HepG2 (cell line): ENCODE data around the gene GFRA1. TPM values are rescaled to one million over a fixed set of nuclear protein-coding genes. Genes with fewer than 3 reads are reported as not detected.

ENCODE experiments used
- ATAC-seq: fragments of 200-7000 bp; cut with Tn5 transposase; 3 replicates; pipeline ENCODE4 v1.9.1; 2020; ENCODE audit warnings: mild to moderate bottlenecking, moderate library complexity
- BruUV-seq: library from RNA; stranded (reverse); fragments of 400-500 nt; replicated peaks from 2 replicates; lab custom pipeline; 2021; lab: Mats Ljungman, UMichigan
- CTCF ChIA-PET: fragments of 300-600 bp; formaldehyde crosslinking; extraction: SDS; loops from one replicate; lab custom pipeline; 2021; ENCODE audit warnings: low total read pairs, inconsistent platforms, low intra/inter-chr PET ratio; lab: Yijun Ruan, JAX
- POLR2A ChIA-PET: fragments of 350-600 bp; sonication (Branson Sonifier 250); formaldehyde crosslinking; loops from one replicate; lab custom pipeline; 2020; ENCODE audit warnings: antibody characterized with exemption, inconsistent platforms; lab: Yijun Ruan, JAX
- DNase-seq: peaks from one replicate; pipeline ENCODE4 v3.0.0-alpha.2; 2015; ENCODE audit warnings: low spot score
- FAIRE-seq: peaks from 3 replicates; lab custom pipeline; 2011; peaks lifted over from hg19 to GRCh38; lab: Jason Lieb, UNC
- H2AFZ ChIP-seq: one replicate; pipeline ENCODE4 v1.6.1; 2011; ENCODE audit warnings: low read length, inconsistent platforms
- H3K27ac ChIP-seq: fragments of 300-600 bp; 3 replicates; pipeline ENCODE4 v1.8.0; 2011; ENCODE audit warnings: mixed run types, mild to moderate bottlenecking, mixed read lengths, low read length, inconsistent platforms; ENCODE audit not compliant: insufficient read depth; ENCODE audit errors: extremely low read length
- H3K27me3 ChIP-seq, 2 experiments: fragments of 200-600 bp in 1 of 2; 2 replicates in 1 of 2; 3 replicates in 1 of 2; pipeline versions ENCODE4 v1.6.0 to v1.8.0; 2011; ENCODE audit warnings: low read length in 2 of 2, mild to moderate bottlenecking in 2 of 2, moderate library complexity in 2 of 2, inconsistent platforms in 1 of 2; ENCODE audit not compliant: insufficient read depth in 2 of 2, control insufficient read depth in 1 of 2
- H3K36me3 ChIP-seq, 2 experiments: fragments of 200-600 bp in 1 of 2; replicated peaks in 1 of 2; 2 replicates in 1 of 2; 3 replicates in 1 of 2; pipeline versions ENCODE4 v1.5.1 to v1.8.0; 2011; ENCODE audit warnings: low read length in 2 of 2, inconsistent platforms in 1 of 2; ENCODE audit not compliant: insufficient read depth in 2 of 2, control insufficient read depth in 1 of 2
- H3K4me1 ChIP-seq: 2 replicates; pipeline ENCODE4 v1.5.1; 2012; ENCODE audit warnings: low read length, inconsistent platforms; ENCODE audit not compliant: insufficient read depth
- H3K4me2 ChIP-seq: 2 replicates; pipeline ENCODE4 v1.6.0; 2011; ENCODE audit warnings: low read depth, low read length, inconsistent platforms
- H3K4me3 ChIP-seq, 3 experiments: fragments of 200-600 bp in 1 of 3; sonication (generic), shearing (Covaris generic) in 1 of 3; replicated peaks in 1 of 3; 2 replicates each; pipeline ENCODE4 v1.5.1; 2011 to 2016; ENCODE audit warnings: low read length in 3 of 3, inconsistent platforms in 2 of 3, low read depth in 2 of 3, mild to moderate bottlenecking in 2 of 3, control low read depth in 1 of 3, mixed read lengths in 1 of 3; ENCODE audit not compliant: insufficient read depth in 1 of 3
- H3K79me2 ChIP-seq: one replicate; pipeline ENCODE4 v1.6.1; 2011; ENCODE audit warnings: low read length, inconsistent platforms; ENCODE audit not compliant: insufficient read depth
- H3K9ac ChIP-seq: 2 replicates; pipeline ENCODE4 v1.6.0; 2011; ENCODE audit warnings: mild to moderate bottlenecking, low read depth, low read length, inconsistent platforms; ENCODE audit not compliant: insufficient read depth
- H3K9me3 ChIP-seq: 2 replicates; pipeline ENCODE4 v1.5.1; 2012; ENCODE audit warnings: mild to moderate bottlenecking, low read length
- H4K20me1 ChIP-seq: 2 replicates; pipeline ENCODE4 v1.6.0; 2011; ENCODE audit warnings: inconsistent platforms, mild to moderate bottlenecking, low read length, moderate library complexity; ENCODE audit not compliant: insufficient read depth
- FOXC1 ChIP-seq: sonication (generic); formaldehyde crosslinking; IDR thresholded peaks from 2 replicates; pipeline ENCODE4 v1.8.0; 2022; ENCODE audit warnings: mild to moderate bottlenecking, missing genetic modification reagents, borderline replicate concordance
- PHF20 ChIP-seq: sonication (generic); formaldehyde crosslinking; IDR thresholded peaks from 2 replicates; pipeline ENCODE4 v1.5.0; 2020; ENCODE audit warnings: mild to moderate bottlenecking, missing genetic modification reagents
- SAFB2 ChIP-seq: sonication (generic); formaldehyde crosslinking; IDR thresholded peaks from 2 replicates; pipeline ENCODE4 v1.5.1; 2020; ENCODE audit warnings: missing genetic modification reagents, low read depth, mild to moderate bottlenecking, borderline replicate concordance
- ZC3H13 ChIP-seq: sonication (generic); formaldehyde crosslinking; IDR thresholded peaks from 2 replicates; pipeline ENCODE4 v1.8.1; 2023; ENCODE audit warnings: mild to moderate bottlenecking, missing genetic modification reagents, moderate library complexity
- ZNF329 ChIP-seq: sonication (generic); formaldehyde crosslinking; IDR thresholded peaks from 2 replicates; pipeline ENCODE4 v1.9.0; 2021; ENCODE audit warnings: low read depth, mild to moderate bottlenecking, missing genetic modification reagents
- ZNF335 ChIP-seq: sonication (generic); formaldehyde crosslinking; IDR thresholded peaks from 2 replicates; pipeline ENCODE4 v1.4.0; 2020; ENCODE audit warnings: missing genetic modification reagents
- ZNF543 ChIP-seq: sonication (generic); formaldehyde crosslinking; IDR thresholded peaks from 2 replicates; pipeline ENCODE4 v1.4.0; 2020; ENCODE audit warnings: mild to moderate bottlenecking, missing genetic modification reagents
- ZNF839 ChIP-seq: sonication (generic); formaldehyde crosslinking; IDR thresholded peaks from 2 replicates; pipeline ENCODE4 v1.4.0; 2020; ENCODE audit warnings: missing genetic modification reagents, mild to moderate bottlenecking, borderline replicate concordance
- WGBS: methylation state at CpG from one replicate; pipeline ENCODE4 v1.1.6; 2017; ENCODE audit warnings: low lambda C conversion rate; 5-methylcytosine and 5-hydroxymethylcytosine counted together
- in situ Hi-C: cut with HindIII; loops from 2 replicates; pipeline ENCODE4 v1.10.0; 2017; ENCODE audit warnings: low pct_unique_long_range_greater_than_20kb; ENCODE audit not compliant: extremely low pct_ligation_motif_present
- intact Hi-C: fragments of 100-400 bp; cut with micrococcal nuclease; formaldehyde crosslinking; loops from one replicate; pipeline ENCODE4 v1.10.0; 2022; ENCODE audit not compliant: unreplicated experiment
- polyA plus RNA-seq, 8 experiments: library from polyadenylated mRNA; depleted of rRNA in 3 of 8; stranded (reverse) in 7 of 8; unstranded in 1 of 8; fragments of >200 nt; fragmentation: Illumina TruSeq in 4 of 8; extraction: Trizol in 4 of 8; gene quantifications; 2 replicates each; pipeline versions ENCODE4 v1.2.1 to v1.2.3, GENCODE V29; 2011 to 2016; ENCODE audit warnings: low read depth in 4 of 8, missing spikeins in 1 of 8, mixed read lengths in 1 of 8; ENCODE audit not compliant: insufficient read depth in 1 of 8
- total RNA-seq, 5 experiments: library from RNA; depleted of rRNA; stranded (reverse); fragments of >200 nt; fragmentation: Illumina TruSeq; extraction: Trizol; gene quantifications; 2 replicates each; pipeline ENCODE4 v1.2.3, GENCODE V29; 2016; ENCODE audit warnings: low read depth in 1 of 5
- TF ChIP-seq, protein P1 (sequence below): sonication (generic); formaldehyde crosslinking; IDR thresholded peaks from 2 replicates; pipeline ENCODE4 v1.4.0; 2020; ENCODE audit warnings: mild to moderate bottlenecking, missing genetic modification reagents
- TF ChIP-seq, protein P2 (sequence below): sonication (generic); formaldehyde crosslinking; IDR thresholded peaks from 2 replicates; pipeline ENCODE4 v1.8.0; 2022; ENCODE audit warnings: mild to moderate bottlenecking, missing genetic modification reagents
- TF ChIP-seq, protein P3 (sequence below): sonication (generic); formaldehyde crosslinking; IDR thresholded peaks from 2 replicates; pipeline ENCODE4 v1.8.0; 2022; ENCODE audit warnings: mild to moderate bottlenecking, missing genetic modification reagents, moderate library complexity
- TF ChIP-seq, protein P4 (sequence below), 2 experiments: sonication (generic) in 1 of 2; formaldehyde crosslinking in 1 of 2; IDR thresholded peaks; 2 replicates each; pipeline versions ENCODE4 v1.4.0 to v1.6.1; 2016 to 2020; ENCODE audit warnings: borderline replicate concordance in 1 of 2, low read depth in 1 of 2, mild to moderate bottlenecking in 1 of 2, missing genetic modification reagents in 1 of 2
- TF ChIP-seq, protein P5 (sequence below): sonication (generic); formaldehyde crosslinking; IDR thresholded peaks from 2 replicates; pipeline ENCODE4 v1.5.0; 2020; ENCODE audit warnings: mild to moderate bottlenecking, low read depth, missing genetic modification reagents, borderline replicate concordance
- TF ChIP-seq, protein P6 (sequence below): IDR thresholded peaks from 2 replicates; pipeline ENCODE4 v1.6.1; 2016; ENCODE audit warnings: missing compliant biosample characterization, missing genetic modification reagents, borderline replicate concordance

GFRA1 gene
- total and polyA plus RNA-seq, 2 of the 13 experiments (the other 11 are each of a cell fraction or from before 2014, with no cell fraction given): not detected

DNA sequence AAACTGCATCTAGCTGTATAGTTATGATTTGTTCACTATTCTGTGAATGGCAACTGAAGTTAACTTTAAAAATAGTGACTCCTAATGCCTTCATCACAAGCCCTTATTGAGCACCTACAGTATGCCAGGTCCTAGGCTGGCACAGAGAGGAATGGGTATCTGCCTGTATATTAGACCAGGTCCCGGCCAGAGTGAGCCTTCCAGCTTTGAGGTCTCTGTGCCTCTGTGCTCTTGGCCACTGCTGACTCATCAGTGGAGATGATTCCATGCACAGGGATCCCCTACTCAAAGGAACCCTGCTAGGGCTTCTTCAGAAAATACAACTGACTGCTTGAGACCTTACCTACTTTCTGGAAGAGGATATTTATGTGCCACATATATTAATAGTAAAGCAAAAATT lies 118.4 kb downstream of the GFRA1 start:
- no peak for FAIRE-seq
- no TSS peak for BruUV-seq
- no peak overlapping the region for H2AFZ ChIP-seq
- intact Hi-C loops (no loop called here), in situ Hi-C loops (no loop called here)
- ChIA-PET POLR2A (no interaction called here), CTCF (no interaction called here)
- H3K9ac ChIP-seq: no peak overlapping the region
- no peak for ATAC-seq
- no peak overlapping the region for H3K27ac ChIP-seq
- no peak overlapping the region for H3K4me3 ChIP-seq
- DNase-seq: no peak
- no peaks in the 10 kb centered on the region for H3K36me3 ChIP-seq
- H3K27me3 ChIP-seq: no peaks in the 10 kb centered on the region
- H3K4me2 ChIP-seq: no peak overlapping the region
- H4K20me1 ChIP-seq: no peaks in the 10 kb centered on the region
- H3K9me3 ChIP-seq: no peaks in the 10 kb centered on the region
- H3K79me2 ChIP-seq: no peaks in the 10 kb centered on the region
- H3K4me1 ChIP-seq: no peaks in the 10 kb centered on the region
- WGBS: 0% methylated on average over 1 of the region's 1 CpG
- TF ChIP-seq ZNF329 (CRISPR knock-in tag) (no peak), ZC3H13 (CRISPR knock-in tag) (no peak), SAFB2 (CRISPR knock-in tag) (no peak), FOXC1 (CRISPR knock-in tag) (no peak), ZNF543 (no peak), PHF20 (no peak), ZNF335 (no peak), ZNF839 (CRISPR knock-in tag) (no peak)
- TF ChIP-seq, protein P1, sequence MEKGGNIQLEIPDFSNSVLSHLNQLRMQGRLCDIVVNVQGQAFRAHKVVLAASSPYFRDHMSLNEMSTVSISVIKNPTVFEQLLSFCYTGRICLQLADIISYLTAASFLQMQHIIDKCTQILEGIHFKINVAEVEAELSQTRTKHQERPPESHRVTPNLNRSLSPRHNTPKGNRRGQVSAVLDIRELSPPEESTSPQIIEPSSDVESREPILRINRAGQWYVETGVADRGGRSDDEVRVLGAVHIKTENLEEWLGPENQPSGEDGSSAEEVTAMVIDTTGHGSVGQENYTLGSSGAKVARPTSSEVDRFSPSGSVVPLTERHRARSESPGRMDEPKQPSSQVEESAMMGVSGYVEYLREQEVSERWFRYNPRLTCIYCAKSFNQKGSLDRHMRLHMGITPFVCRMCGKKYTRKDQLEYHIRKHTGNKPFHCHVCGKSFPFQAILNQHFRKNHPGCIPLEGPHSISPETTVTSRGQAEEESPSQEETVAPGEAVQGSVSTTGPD (CRISPR knock-in tag): no peak
- TF ChIP-seq, protein P2, sequence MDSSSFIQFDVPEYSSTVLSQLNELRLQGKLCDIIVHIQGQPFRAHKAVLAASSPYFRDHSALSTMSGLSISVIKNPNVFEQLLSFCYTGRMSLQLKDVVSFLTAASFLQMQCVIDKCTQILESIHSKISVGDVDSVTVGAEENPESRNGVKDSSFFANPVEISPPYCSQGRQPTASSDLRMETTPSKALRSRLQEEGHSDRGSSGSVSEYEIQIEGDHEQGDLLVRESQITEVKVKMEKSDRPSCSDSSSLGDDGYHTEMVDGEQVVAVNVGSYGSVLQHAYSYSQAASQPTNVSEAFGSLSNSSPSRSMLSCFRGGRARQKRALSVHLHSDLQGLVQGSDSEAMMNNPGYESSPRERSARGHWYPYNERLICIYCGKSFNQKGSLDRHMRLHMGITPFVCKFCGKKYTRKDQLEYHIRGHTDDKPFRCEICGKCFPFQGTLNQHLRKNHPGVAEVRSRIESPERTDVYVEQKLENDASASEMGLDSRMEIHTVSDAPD (CRISPR knock-in tag): no peak
- TF ChIP-seq, protein P3, sequence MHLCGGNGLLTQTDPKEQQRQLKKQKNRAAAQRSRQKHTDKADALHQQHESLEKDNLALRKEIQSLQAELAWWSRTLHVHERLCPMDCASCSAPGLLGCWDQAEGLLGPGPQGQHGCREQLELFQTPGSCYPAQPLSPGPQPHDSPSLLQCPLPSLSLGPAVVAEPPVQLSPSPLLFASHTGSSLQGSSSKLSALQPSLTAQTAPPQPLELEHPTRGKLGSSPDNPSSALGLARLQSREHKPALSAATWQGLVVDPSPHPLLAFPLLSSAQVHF (CRISPR knock-in tag): no peak
- TF ChIP-seq, protein P4, sequence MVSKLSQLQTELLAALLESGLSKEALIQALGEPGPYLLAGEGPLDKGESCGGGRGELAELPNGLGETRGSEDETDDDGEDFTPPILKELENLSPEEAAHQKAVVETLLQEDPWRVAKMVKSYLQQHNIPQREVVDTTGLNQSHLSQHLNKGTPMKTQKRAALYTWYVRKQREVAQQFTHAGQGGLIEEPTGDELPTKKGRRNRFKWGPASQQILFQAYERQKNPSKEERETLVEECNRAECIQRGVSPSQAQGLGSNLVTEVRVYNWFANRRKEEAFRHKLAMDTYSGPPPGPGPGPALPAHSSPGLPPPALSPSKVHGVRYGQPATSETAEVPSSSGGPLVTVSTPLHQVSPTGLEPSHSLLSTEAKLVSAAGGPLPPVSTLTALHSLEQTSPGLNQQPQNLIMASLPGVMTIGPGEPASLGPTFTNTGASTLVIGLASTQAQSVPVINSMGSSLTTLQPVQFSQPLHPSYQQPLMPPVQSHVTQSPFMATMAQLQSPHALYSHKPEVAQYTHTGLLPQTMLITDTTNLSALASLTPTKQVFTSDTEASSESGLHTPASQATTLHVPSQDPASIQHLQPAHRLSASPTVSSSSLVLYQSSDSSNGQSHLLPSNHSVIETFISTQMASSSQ (IDR thresholded peaks at IDR 0.05; ENCODE audit: low read depth): no peak
- TF ChIP-seq, protein P4 (CRISPR knock-in tag; IDR thresholded peaks at IDR 0.05; ENCODE audit: borderline replicate concordance): no peak
- TF ChIP-seq, protein P5, sequence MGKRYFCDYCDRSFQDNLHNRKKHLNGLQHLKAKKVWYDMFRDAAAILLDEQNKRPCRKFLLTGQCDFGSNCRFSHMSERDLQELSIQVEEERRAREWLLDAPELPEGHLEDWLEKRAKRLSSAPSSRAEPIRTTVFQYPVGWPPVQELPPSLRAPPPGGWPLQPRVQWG: no peak
- TF ChIP-seq, protein P6, sequence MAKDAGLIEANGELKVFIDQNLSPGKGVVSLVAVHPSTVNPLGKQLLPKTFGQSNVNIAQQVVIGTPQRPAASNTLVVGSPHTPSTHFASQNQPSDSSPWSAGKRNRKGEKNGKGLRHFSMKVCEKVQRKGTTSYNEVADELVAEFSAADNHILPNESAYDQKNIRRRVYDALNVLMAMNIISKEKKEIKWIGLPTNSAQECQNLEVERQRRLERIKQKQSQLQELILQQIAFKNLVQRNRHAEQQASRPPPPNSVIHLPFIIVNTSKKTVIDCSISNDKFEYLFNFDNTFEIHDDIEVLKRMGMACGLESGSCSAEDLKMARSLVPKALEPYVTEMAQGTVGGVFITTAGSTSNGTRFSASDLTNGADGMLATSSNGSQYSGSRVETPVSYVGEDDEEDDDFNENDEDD (CRISPR knock-in tag): no peak
